SU-DHL-6 (cell line): ENCODE results near the gene MAGI3.

Experiments used
- CTCF ChIP-seq: fragments of 200-600 bp; sonication (generic); IDR thresholded peaks from one replicate; pipeline ENCODE4 v1.5.1; 2017; ENCODE audit warnings: antibody characterized with exemption, mild to moderate bottlenecking, low read length, moderate library complexity; ENCODE audit not compliant: insufficient read depth, poor library complexity, severe bottlenecking
- EZH2phosphoT487 ChIP-seq: fragments of 200-600 bp; sonication (generic), shearing (Covaris generic); conservative IDR thresholded peaks from 2 replicates; pipeline ENCODE4 v1.6.1; 2018; ENCODE audit warnings: mild to moderate bottlenecking, antibody characterized with exemption, low read length, moderate library complexity, mixed read lengths

- no peak for TF ChIP-seq EZH2phosphoT487
- TF ChIP-seq CTCF: no peak
Measured at GRCh38 chr1:113542221-113542701, 151.9 kb downstream of the MAGI3 start.
